Keratinocyte (primary cell): ENCODE results near the gene ADISSP. TPM values are rescaled to one million over a fixed set of nuclear protein-coding genes. Genes with fewer than 3 reads are reported as not detected.

ENCODE experiments used
- DNase-seq: peaks from one replicate; pipeline ENCODE4 v3.0.0-alpha.2; 2011; ENCODE audit warnings: low read depth, missing footprints, low spot score
- FAIRE-seq: peaks from 2 replicates; lab custom pipeline; 2011; peaks lifted over from hg19 to GRCh38; lab: Jason Lieb, UNC
- H2AFZ ChIP-seq: 2 replicates; pipeline ENCODE4 v1.6.0; 2012; ENCODE audit warnings: low read length, control low read depth, inconsistent platforms; ENCODE audit not compliant: control insufficient read depth
- H3K27ac ChIP-seq: 2 replicates; pipeline ENCODE4 v1.5.1; 2011; ENCODE audit warnings: low read length; ENCODE audit not compliant: control insufficient read depth, insufficient read depth
- H3K27me3 ChIP-seq: 3 replicates; pipeline ENCODE4 v1.6.0; 2011; ENCODE audit warnings: low read length; ENCODE audit not compliant: control insufficient read depth, insufficient read depth; ENCODE audit errors: extremely low read depth
- H3K36me3 ChIP-seq, 2 experiments: 2 replicates in 1 of 2; 3 replicates in 1 of 2; pipeline ENCODE4 v1.5.1; 2011; ENCODE audit warnings: low read length in 2 of 2, mild to moderate bottlenecking in 1 of 2; ENCODE audit not compliant: control insufficient read depth in 2 of 2, insufficient read depth in 2 of 2; ENCODE audit errors: extremely low read depth in 1 of 2
- H3K4me1 ChIP-seq: 3 replicates; pipeline ENCODE4 v1.5.1; 2011; ENCODE audit warnings: low read length; ENCODE audit not compliant: control insufficient read depth, insufficient read depth; ENCODE audit errors: extremely low read depth
- H3K4me2 ChIP-seq: 3 replicates; pipeline ENCODE4 v1.6.0; 2011; ENCODE audit warnings: low read depth, low read length; ENCODE audit not compliant: control insufficient read depth, insufficient read depth; ENCODE audit errors: extremely low read depth
- H3K4me3 ChIP-seq, 3 experiments: fragments of 200-600 bp in 1 of 3; sonication (generic) in 1 of 3; 2 replicates in 2 of 3; 3 replicates in 1 of 3; pipeline ENCODE4 v1.5.1; 2011 to 2016; ENCODE audit warnings: low read length in 3 of 3, mild to moderate bottlenecking in 3 of 3, control low read depth in 2 of 3, inconsistent platforms in 1 of 3, low read depth in 1 of 3, mixed read lengths in 1 of 3, mixed run types in 1 of 3, moderate library complexity in 1 of 3; ENCODE audit not compliant: control insufficient read depth in 2 of 3, insufficient read depth in 2 of 3; ENCODE audit errors: extremely low read depth in 1 of 3
- H3K79me2 ChIP-seq: 2 replicates; pipeline ENCODE4 v1.6.0; 2012; ENCODE audit warnings: low read length; ENCODE audit not compliant: control insufficient read depth, insufficient read depth
- H3K9ac ChIP-seq: 3 replicates; pipeline ENCODE4 v1.6.0; 2011; ENCODE audit warnings: low read length; ENCODE audit not compliant: control insufficient read depth, insufficient read depth; ENCODE audit errors: extremely low read depth
- H3K9me1 ChIP-seq: 3 replicates; pipeline ENCODE4 v1.6.0; 2011; ENCODE audit warnings: low read length; ENCODE audit not compliant: control insufficient read depth, insufficient read depth; ENCODE audit errors: extremely low read depth
- H3K9me3 ChIP-seq: 2 replicates; pipeline ENCODE4 v1.5.1; 2012; ENCODE audit warnings: low read depth, low read length; ENCODE audit not compliant: control insufficient read depth
- H4K20me1 ChIP-seq: 3 replicates; pipeline ENCODE4 v1.6.0; 2011; ENCODE audit warnings: low read length; ENCODE audit not compliant: control insufficient read depth, insufficient read depth; ENCODE audit errors: extremely low read depth
- EZH2 ChIP-seq: IDR thresholded peaks from one replicate; pipeline ENCODE4 v1.6.1; 2012; ENCODE audit warnings: inconsistent platforms, mild to moderate bottlenecking, low read length, moderate library complexity
- dilution Hi-C: fragments of 300-500 bp; cut with MboI; formaldehyde crosslinking; loops from one replicate; pipeline ENCODE4 v1.7.0; 2020; ENCODE audit warnings: low sequenced_read_pairs; ENCODE audit not compliant: extremely low pct_ligation_motif_present
- polyA plus RNA-seq, 5 experiments: library from polyadenylated mRNA; depleted of rRNA in 3 of 5; stranded (reverse) in 3 of 5; stranded (forward) in 1 of 5; unstranded in 1 of 5; fragments of >200 nt; gene quantifications; 1 replicate in 1 of 5; 2 replicates in 3 of 5; 3 replicates in 1 of 5; pipeline versions ENCODE4 v1.2.1 to v1.2.3, GENCODE V29; 2011 to 2012; ENCODE audit warnings: missing spikeins in 2 of 5, low read depth in 1 of 5, low replicate concordance in 1 of 5
- TF ChIP-seq, protein P1 (sequence below), 3 experiments: IDR thresholded peaks in 1 of 3; conservative IDR thresholded peaks in 1 of 3; optimal IDR thresholded peaks in 1 of 3; 2 replicates in 2 of 3; 3 replicates in 1 of 3; pipeline versions ENCODE3 to v1.5.1; 2011; ENCODE audit warnings: low read length in 3 of 3, mild to moderate bottlenecking in 3 of 3, moderate library complexity in 2 of 3, control low read depth in 1 of 3, inconsistent platforms in 1 of 3; ENCODE audit not compliant: insufficient read depth in 2 of 3; ENCODE audit errors: extremely low read depth in 1 of 3

Gene ADISSP
- polyA plus RNA-seq, 1 donor (not counting 4 experiments of a cell fraction or from before 2014, with no cell fraction given): 28.2 TPM

DNA sequence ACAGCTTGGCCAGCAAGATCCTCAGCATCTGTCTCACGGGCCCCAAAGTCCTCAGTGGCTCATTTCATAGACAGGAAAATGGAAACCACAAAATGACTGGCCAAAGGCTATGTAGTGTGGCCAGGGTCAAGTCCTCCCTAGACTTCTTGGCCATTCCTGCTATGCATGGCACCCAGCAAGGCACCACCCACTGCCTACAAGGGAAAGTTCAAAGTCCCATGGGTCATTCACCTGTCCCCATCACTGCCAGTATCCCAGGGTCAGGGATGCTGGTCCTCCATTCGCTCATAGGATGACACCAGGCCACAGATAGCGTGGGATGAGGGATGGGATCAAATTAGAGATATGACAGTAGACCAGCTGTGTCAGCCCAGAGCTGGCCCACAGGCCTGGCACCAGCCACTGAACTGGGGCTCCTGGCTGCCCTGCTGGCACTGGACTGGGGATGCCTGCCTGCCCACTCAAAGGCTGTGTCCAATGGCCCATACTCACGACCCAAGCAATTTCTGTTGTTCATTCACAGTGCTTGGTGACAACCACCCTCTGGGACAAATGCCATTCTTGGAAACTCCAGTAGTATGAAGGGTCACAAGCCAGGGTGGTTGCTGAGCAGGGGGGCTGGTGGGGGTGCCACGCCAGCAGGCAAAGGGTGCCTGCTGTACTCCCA lies 11.6 kb downstream of the ADISSP start:
- H3K4me3 ChIP-seq: no peak overlapping the region
- no peak overlapping the region for H3K27ac ChIP-seq
- H3K27me3 ChIP-seq: peaks cover 7% of the 10 kb centered on the region
- no peak overlapping the region for H3K4me2 ChIP-seq
- H4K20me1 ChIP-seq: peaks cover 7% of the 10 kb centered on the region
- H3K79me2 ChIP-seq: peaks cover 1% of the 10 kb centered on the region
- H3K9ac ChIP-seq: no peak overlapping the region
- no peak overlapping the region for H2AFZ ChIP-seq
- H3K9me1 ChIP-seq: no peaks in the 10 kb centered on the region
- DNase-seq (no peak), FAIRE-seq (no peak)
- no peak for TF ChIP-seq EZH2
- TF ChIP-seq, protein P1, sequence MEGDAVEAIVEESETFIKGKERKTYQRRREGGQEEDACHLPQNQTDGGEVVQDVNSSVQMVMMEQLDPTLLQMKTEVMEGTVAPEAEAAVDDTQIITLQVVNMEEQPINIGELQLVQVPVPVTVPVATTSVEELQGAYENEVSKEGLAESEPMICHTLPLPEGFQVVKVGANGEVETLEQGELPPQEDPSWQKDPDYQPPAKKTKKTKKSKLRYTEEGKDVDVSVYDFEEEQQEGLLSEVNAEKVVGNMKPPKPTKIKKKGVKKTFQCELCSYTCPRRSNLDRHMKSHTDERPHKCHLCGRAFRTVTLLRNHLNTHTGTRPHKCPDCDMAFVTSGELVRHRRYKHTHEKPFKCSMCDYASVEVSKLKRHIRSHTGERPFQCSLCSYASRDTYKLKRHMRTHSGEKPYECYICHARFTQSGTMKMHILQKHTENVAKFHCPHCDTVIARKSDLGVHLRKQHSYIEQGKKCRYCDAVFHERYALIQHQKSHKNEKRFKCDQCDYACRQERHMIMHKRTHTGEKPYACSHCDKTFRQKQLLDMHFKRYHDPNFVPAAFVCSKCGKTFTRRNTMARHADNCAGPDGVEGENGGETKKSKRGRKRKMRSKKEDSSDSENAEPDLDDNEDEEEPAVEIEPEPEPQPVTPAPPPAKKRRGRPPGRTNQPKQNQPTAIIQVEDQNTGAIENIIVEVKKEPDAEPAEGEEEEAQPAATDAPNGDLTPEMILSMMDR (optimal IDR thresholded peaks at IDR 0.05 in 1 of 3, IDR thresholded peaks at IDR 0.05 in 1 of 3, conservative IDR thresholded peaks at IDR 0.05 in 1 of 3; ENCODE audit: extremely low read depth in 1 of 3, insufficient read depth in 2 of 3, low read length in 3 of 3): no peak
- H3K4me1 ChIP-seq: peaks cover 4% of the 10 kb centered on the region
- dilution Hi-C loops: no loop called here
- peaks cover 4 to 15% of the 10 kb centered on the region in 2 experiments for H3K36me3 ChIP-seq
- H3K9me3 ChIP-seq: no peaks in the 10 kb centered on the region

DNA sequence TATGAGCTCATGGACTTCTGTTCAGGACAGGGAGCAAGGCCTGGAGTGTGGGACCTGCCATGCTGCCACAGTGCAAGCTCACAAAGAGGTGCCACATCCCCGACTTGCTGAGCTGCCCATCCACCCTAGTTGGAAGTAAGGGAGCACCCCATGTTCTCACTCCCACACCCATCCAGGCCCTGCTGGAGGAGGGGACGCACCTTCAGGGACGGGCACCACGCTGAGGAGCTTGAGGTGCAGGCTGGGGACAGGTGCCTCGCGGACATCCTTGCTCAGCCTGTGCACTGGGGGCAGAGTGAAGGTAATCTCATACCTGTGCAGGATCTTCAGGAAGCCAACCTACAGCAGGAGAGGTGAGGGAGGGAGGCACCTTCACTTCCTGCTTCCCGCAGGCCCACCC lies 12.3 kb downstream of the ADISSP start:
- Histone ChIP-seq H3K9ac (no peak overlapping the region), H2AFZ (no peak overlapping the region), H3K4me1 (peaks cover 7% of the 10 kb centered on the region), H3K4me3 (no peak overlapping the region), H3K36me3 (peaks cover 4 to 15% of the 10 kb centered on the region in 2 experiments), H3K27me3 (peaks cover 14% of the 10 kb centered on the region), H3K9me1 (no peaks in the 10 kb centered on the region), H3K4me2 (no peak overlapping the region), H4K20me1 (peaks cover 7% of the 10 kb centered on the region), H3K79me2 (peaks cover 1% of the 10 kb centered on the region), H3K27ac (no peak overlapping the region), H3K9me3 (no peaks in the 10 kb centered on the region)
- FAIRE-seq (no peak), DNase-seq (no peak)
- TF ChIP-seq, protein P1 (optimal IDR thresholded peaks at IDR 0.05 in 1 of 3, IDR thresholded peaks at IDR 0.05 in 1 of 3, conservative IDR thresholded peaks at IDR 0.05 in 1 of 3; ENCODE audit: extremely low read depth in 1 of 3, insufficient read depth in 2 of 3, low read length in 3 of 3): no peak
- no peak for TF ChIP-seq EZH2
- dilution Hi-C loops: no loop called here
